Midbrain (tissue), 1 donor: ENCODE results near the gene DHX32.

Experiments used
- DNase-seq: peaks from one replicate; lab custom pipeline; 2025; lab: John Stamatoyannopoulos, UW

Gene DHX32

GRCh38 chr10:125849448-125849847, 31.6 kb downstream of the DHX32 start:
- DNase-seq: no peak

DNA sequence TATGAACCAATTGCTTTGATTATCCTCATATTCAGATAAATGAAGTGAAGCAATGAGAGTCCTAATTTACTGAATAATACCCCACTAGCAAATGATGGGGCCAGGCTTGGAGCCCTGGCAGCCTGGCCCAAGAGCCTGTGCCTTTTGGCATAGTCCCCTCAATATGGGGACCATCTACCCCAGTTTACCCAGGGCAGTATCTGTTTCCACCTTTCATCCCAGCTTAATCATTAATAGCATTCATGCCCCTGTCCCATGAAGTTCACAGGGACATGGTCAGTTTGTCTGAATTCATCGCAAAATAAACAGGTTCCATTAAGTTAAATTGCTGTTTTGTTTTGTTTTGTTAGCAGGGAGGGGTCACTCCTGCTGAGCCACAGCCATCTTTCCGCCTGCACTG, 32.2 kb downstream of the DHX32 start:
- DNase-seq: no peak

GRCh38 chr10:125848371-125848770, 32.7 kb downstream of the DHX32 start:
- DNase-seq: no peak

DNA sequence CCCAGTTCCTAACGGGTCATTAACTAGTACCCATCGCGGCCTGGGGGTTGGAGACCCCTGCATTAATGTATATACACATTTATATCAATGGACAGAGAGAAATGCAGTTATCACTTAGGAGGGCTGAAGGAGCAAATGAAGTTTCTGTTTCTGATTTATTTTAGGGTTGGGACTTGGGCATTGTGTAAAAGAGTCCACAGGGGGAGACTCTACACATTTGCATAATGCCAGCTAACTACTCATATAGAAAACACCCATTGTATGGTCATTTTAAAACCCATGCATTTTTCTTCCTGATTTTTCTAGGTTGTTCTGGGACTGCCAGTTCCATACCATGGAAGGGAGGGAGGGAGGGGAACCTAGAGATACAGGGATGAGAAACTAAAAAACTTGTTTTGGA, 34.2 kb downstream of the DHX32 start:
- DNase-seq: no peak

DNA sequence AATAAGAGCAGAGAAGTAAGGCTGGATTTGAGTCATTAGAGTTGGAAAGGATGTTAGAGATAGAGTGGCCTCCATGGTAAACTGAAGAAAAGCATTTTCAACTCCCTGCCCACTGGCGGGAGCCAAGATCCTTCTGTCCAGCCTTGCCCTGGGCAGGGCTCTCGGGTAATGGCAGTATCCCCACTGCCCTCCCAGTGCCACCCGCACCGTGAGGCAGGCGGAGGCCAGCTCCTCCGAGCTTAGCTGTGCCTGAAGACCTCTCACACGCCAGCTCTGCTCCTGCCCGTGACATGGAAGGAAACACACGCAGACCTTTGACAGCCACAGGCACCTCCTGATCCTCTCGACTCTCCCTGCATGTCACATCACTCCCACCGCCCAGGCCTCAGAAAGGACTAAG, 35.5 kb downstream of the DHX32 start:
- DNase-seq: no peak

DNA sequence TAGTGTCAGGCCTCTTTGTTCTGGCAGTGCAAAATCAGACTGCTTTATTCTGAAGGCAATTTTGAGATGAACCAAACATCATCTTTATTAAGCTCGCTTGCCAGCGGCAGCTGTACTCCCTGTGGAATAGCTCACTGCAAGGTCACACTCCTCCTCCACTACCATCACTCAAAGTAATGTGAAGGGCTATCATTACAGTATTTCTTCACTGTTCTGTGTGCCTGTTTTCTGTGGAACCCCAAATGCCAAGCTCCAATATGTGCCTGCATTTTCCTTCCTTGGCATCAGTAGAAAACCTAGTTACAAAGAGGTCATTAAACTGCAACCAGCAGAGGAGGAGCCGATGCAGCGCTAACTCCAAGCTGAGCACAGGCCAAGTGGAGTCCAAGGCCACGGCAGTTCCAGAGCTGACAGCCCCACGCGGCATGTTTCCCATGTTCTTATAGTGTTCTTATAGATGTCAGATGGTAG, 36.3 kb downstream of the DHX32 start:
- peak; percentile 26 for DNase-seq

DNA sequence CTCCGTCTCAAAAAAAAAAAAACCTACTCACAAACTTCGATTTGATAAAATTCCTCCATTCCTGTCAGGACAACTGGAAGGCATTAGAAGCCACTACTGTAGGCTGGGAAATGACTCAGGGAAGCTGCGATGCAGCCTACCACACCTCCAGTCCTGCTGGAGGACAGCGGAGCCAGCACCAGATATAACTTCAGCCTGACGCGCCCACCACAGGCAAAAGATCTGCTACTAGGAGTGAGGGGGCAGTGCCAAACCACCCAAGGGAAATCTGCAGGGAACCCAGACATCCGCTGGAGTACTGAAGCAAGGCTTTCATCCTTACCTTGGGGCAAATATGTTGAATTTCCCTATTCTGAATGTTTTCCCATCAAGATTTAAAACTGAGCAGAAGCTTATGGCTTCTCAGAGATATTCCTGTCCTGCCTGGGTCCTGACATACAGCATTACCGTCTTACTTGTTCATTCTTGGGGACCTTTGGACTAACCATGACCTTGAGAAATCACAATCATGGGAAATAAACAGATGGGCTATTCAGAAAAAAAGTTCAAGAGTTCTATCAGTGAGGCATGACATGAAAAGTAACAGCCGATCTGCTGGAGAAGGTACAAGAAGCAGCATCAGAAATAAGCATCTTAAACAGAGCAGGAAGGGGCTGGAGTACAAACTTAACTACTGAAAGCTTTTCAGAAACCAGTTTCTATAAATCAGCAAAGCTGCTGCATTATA, 37.3 kb downstream of the DHX32 start:
- no peak for DNase-seq

DNA sequence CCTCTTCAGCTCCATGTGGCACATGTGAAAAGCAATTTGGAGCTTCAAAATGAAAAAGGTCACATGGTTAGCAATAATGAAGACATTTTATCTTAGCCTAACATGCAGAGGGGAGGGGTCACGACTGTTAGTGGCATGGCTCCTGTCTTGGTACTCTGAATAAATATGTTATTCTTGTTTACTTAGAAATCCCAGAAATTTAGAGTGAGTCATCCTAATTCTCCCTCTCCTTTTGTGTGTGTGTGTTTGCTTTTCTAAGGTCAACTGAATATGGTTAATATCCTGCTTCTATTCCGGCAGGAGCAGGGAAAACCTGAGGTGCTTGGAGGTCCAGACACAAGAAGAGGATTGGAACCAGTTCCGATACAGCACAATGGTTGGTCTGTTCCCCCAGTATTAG, 40.1 kb downstream of the DHX32 start:
- no peak for DNase-seq

- no peak for DNase-seq
Measured at GRCh38 chr10:125840406-125840805, 40.7 kb downstream of the DHX32 start.

- no peak for DNase-seq
Measured at GRCh38 chr10:125838802-125839575, 42.1 kb downstream of the DHX32 start.

- no peak for DNase-seq
Measured at GRCh38 chr10:125836746-125837145, 44.3 kb downstream of the DHX32 start.

DNA sequence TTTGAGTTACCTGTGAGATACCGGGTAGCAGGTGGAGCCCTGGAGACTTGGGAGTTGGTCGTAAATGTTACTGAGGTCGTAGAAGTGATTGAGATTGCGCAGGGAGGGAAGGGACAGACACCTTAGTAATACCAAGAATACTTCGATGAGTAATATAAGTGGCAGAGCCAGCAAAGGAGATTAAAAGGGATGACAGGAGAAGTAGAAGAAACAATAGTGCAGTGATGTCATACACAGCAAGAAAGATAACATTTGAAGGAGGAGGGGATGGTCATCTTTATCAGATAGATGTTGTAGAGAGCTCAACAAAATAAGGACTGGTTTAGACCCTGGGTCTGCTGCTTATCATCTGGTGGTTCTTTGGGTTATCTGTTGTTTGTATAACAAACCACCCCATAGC, 52.8 kb downstream of the DHX32 start:
- DNase-seq: no peak

DNA sequence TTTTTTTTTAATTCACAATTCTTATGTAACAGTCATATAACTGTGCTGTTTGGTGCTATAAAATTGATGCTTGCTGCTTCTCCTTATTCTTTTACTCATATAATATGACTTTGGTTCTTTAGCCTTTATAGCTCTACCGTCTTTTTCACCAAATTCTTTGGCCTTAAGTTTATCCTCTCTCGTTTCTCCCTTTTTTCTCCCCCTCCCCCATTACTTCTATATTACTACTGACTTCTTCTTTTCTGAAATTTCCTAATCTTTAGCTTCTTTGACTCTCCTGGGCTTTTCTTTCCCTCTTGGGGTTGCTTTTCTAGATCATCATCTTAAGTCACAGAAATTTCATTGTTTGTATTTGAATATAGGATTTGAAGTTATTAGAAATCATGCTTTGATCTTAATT, 54.0 kb downstream of the DHX32 start:
- no peak for DNase-seq

DNA sequence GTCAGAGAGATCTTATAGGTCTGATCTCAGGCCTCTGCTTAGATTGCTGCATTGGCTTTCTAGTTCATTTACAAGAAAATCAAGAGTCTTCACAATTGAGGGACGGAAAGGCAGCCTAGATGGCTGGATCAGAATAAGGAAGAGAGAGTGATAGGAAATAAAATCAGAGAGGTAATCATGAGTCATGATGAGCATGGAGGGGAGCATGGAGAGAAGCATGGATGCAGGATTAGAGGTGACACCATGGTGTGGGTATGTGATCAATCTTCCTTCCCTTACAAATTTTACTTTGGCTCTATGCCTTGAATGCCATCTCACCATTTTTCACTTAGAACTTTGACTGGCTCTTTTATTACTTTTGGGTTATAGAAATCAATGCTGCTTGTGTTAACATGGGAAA, 56.4 kb downstream of the DHX32 start:
- DNase-seq: no peak

- no peak for DNase-seq
Measured at GRCh38 chr10:125823663-125824251, 57.3 kb downstream of the DHX32 start.

- DNase-seq: peak; percentile 95
Measured at GRCh38 chr10:125822878-125823662, 58.0 kb downstream of the DHX32 start, which contains the start of the genes BCCIP and UROS. BCCIP (plus strand) TSS chr10:125823546; CDS start chr10:125823558, 12 bp downstream. UROS (minus strand) TSS chr10:125823258; CDS start chr10:125816499, 6,759 bp downstream.

- no peak for DNase-seq
Measured at GRCh38 chr10:125820701-125821100, 60.4 kb downstream of the DHX32 start.

DNA sequence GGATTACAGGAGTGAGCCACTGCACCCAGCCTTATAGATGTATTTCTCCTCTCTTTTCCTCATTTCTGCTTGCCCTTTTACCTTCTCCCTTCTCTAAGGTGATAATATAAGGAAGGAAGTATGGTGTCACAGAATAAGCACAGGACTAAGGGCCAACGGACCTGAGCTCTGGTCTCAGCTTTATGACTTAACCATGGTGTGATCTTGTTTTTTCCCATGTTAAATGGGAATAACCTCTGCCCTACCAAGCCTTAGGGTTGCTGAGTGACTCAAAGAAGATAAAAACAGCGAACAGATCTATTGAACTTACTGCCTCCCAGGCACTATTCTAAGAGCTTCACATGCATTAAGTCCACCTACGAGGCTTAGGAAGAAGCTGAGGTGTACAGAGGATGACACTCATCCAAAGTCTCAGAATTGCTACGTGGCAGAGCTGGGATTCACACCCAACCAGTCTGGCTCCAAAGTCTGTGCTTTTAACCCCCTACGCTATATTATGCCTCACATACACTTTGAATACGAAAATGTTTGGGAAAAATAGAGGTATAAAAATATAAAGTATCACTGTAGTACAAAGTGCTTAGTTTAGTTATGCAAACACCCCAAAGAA, 63.6 kb downstream of the DHX32 start:
- DNase-seq: no peak

GRCh38 chr10:125816548-125816947, 64.5 kb downstream of the DHX32 start:
- no peak for DNase-seq

DNA sequence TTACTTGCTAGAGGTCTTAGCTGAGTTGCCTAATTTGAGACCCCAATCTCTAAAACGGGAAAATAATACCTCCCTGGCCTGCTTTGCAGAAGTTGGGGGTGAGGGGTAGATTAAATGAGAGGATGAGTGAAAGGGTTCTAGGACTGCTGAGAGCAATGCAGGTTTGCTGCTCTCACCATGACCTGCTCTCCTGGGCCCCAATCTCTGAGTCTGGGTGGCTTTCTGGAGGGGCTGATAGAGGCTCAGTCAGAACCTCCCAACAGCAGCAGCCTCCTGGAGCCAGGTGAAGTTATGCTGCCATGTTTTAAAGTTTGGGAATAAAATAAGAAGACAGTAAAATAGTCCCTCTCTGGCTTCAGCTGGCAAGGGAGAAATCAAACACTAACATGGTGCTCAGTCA, 65.3 kb downstream of the DHX32 start:
- no peak for DNase-seq

DNA sequence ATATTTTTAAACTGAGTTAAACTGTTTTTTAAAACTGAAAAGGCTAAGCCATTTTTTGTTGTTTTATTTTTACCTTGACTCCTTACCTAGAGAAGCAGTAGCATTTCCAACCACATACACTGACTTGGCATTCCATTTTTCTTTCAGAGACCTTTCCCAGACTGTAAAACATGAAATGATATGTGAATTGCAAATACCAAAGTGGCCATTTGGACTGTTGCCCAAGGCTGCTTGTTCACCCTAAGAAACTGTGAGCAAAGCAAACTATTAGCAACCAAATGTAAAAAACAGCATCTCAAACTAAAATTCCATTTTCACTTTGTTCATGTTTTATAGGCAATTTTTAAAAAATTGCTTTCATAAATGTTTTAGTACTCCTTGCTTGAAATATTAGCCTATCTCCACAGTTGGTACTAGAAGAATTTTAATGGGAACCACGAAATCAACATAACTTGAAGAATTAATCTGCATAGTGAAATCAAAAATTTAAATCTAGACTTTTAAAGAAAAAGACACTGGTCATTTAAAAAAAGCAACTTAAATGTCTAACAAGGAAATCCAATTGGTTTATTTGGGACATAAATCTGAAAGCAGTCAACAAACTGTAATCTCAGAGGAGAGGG, 68.9 kb downstream of the DHX32 start:
- DNase-seq: no peak
